ENCODE data around the gene PBX3. TPM values are rescaled to one million over a fixed set of nuclear protein-coding genes. Genes with fewer than 3 reads are reported as not detected.

Gene PBX3
- total RNA-seq, 2 donors from 2014 or later = 15.1 to 21.1 TPM

- H3K36me3 ChIP-seq = no peaks in the 10 kb centered on the region
Measured at GRCh38 chr9:125991886-125992529, 244.8 kb downstream of the PBX3 start.

GRCh38 chr9:125992557-125992956, 245.4 kb downstream of the PBX3 start:
- no peaks in the 10 kb centered on the region for H3K27me3 ChIP-seq
- H3K4me1 ChIP-seq = no peaks in the 10 kb centered on the region
- intact Hi-C loops (cut with DNase I) = no loop called here
- DNase-seq = no peak
- no peak overlapping the region for H3K4me3 ChIP-seq
- TF ChIP-seq CTCF (IDR thresholded peaks at IDR 0.05) = no peak
- no peaks in the 10 kb centered on the region for H3K36me3 ChIP-seq
- no peak overlapping the region for H3K9ac ChIP-seq (ENCODE audit: low read depth in 2 of 2, low read length in 2 of 2)
- H3K9me3 ChIP-seq = no peaks in the 10 kb centered on the region
- H3K27ac ChIP-seq = no peak overlapping the region

More at GRCh38 chr9:125991886-125992529, 244.8 kb downstream of the PBX3 start:
- Histone ChIP-seq H3K4me3 (no peak overlapping the region), H3K27ac (no peak overlapping the region), H3K4me1 (no peaks in the 10 kb centered on the region), H3K27me3 (no peaks in the 10 kb centered on the region), H3K9me3 (no peaks in the 10 kb centered on the region), H3K9ac (ENCODE audit: low read depth in 2 of 2, low read length in 2 of 2) (no peak overlapping the region)
- intact Hi-C loops (cut with DNase I) = no loop called here
- TF ChIP-seq CTCF (IDR thresholded peaks at IDR 0.05) = no peak
- DNase-seq = no peak

GRCh38 chr9:125993466-125993865, 246.3 kb downstream of the PBX3 start:
- H3K27me3 ChIP-seq = no peaks in the 10 kb centered on the region
- no peak for DNase-seq
- no peaks in the 10 kb centered on the region for H3K36me3 ChIP-seq
- intact Hi-C loops (cut with DNase I) = no loop called here
- no peak overlapping the region for H3K4me3 ChIP-seq
- H3K4me1 ChIP-seq = no peaks in the 10 kb centered on the region
- no peak for TF ChIP-seq CTCF (IDR thresholded peaks at IDR 0.05)
- no peak overlapping the region for H3K9ac ChIP-seq (ENCODE audit: low read depth in 2 of 2, low read length in 2 of 2)
- H3K9me3 ChIP-seq = no peaks in the 10 kb centered on the region
- no peak overlapping the region for H3K27ac ChIP-seq

DNA sequence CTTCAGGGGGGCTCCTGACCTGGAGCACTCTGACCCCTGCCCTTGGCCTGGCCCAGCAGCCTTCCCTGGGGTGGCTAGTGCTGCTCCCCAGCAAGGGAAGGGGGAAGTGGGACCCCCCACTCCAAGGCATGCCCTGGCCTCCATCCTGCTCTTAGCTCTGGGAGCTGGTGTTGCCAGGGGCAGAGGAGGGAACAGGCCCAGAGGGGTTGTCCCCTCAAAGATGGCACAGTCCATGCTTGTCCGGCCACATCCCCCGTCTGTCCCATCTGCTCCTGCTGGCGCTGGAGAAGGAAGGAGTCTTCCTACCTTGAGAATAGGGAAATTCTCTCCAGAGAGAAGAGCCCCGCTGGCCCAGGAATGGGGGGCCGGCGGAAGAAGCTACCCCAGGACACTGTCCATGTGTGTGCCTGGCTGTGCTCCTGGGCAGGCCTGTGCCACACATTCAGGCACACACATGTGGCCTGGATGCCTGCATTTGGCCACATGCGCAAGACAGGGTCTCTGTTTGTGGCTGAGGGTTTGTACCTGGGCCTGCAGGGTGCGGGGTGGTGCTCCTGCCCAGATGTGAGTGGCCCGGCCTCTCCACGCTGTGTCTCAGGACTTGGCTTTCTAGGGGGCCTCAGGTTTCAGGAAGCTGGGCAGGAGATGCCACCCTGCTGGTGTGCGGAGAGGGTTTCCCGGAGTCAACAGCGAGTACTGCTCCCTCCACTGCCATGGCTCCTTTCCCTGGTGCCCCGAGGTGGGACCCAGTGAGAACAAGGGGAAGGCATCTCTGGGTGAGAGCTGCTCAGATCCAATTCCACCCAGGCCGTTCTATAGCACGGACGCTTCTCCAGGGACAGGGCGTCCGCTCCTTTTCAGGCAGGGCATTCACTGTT, 247.1 kb downstream of the PBX3 start:
- Histone ChIP-seq H3K9ac (ENCODE audit: low read depth in 2 of 2, low read length in 2 of 2) (no peak overlapping the region), H3K4me1 (no peaks in the 10 kb centered on the region), H3K4me3 (no peak overlapping the region), H3K36me3 (no peaks in the 10 kb centered on the region), H3K9me3 (no peaks in the 10 kb centered on the region), H3K27me3 (no peaks in the 10 kb centered on the region), H3K27ac (no peak overlapping the region)
- TF ChIP-seq CTCF (IDR thresholded peaks at IDR 0.05) = no peak
- no peak for DNase-seq
- intact Hi-C loops (cut with DNase I) = no loop called here

GRCh38 chr9:125995006-125995405, 247.8 kb downstream of the PBX3 start:
- Histone ChIP-seq H3K9ac (ENCODE audit: low read depth in 2 of 2, low read length in 2 of 2) (no peak overlapping the region), H3K27ac (no peak overlapping the region), H3K4me3 (no peak overlapping the region), H3K36me3 (no peaks in the 10 kb centered on the region), H3K9me3 (no peaks in the 10 kb centered on the region), H3K27me3 (no peaks in the 10 kb centered on the region), H3K4me1 (no peaks in the 10 kb centered on the region)
- no peak for DNase-seq
- no peak for TF ChIP-seq CTCF (IDR thresholded peaks at IDR 0.05)
- intact Hi-C loops (cut with DNase I) = no loop called here
